Body of pancreas (tissue), 4 donors: ENCODE data around the gene NSMCE1.

Experiments used
- POLR2A ChIP-seq, 3 donors: fragments of 450-650 bp; IDR thresholded peaks; one replicate each; pipeline ENCODE4 v1.6.1; 2016; ENCODE audit warnings: antibody characterized with exemption in 3 of 3, mild to moderate bottlenecking in 2 of 3
- TF ChIP-seq, protein P1 (sequence below), 7 experiments: fragments of 450-650 bp in 4 of 7; fragments of 200-600 bp in 3 of 7; sonication (generic) in 3 of 7; IDR thresholded peaks; one replicate each; pipeline ENCODE4 v1.5.1; 2016 to 2019; ENCODE audit warnings: antibody characterized with exemption in 7 of 7

DNA sequence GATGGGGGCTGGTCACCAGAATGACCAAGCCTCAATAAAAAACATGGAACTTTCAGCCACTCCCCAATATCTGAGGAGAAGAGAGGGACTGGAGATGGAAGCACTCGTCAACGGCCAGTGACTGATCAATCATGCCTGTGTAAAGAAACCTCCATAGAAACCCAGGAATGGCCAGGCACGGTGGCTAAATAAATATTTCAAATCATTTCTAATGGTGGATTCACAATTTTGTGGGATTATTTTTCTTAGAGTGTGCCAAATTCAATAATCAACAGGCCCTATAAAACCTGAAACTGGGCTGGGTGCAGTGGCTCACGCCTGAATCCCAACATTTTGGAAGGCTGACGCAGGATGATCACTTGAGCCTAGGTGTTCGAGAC is 16.4 kb downstream of the NSMCE1 start:
- TF ChIP-seq, protein P1, sequence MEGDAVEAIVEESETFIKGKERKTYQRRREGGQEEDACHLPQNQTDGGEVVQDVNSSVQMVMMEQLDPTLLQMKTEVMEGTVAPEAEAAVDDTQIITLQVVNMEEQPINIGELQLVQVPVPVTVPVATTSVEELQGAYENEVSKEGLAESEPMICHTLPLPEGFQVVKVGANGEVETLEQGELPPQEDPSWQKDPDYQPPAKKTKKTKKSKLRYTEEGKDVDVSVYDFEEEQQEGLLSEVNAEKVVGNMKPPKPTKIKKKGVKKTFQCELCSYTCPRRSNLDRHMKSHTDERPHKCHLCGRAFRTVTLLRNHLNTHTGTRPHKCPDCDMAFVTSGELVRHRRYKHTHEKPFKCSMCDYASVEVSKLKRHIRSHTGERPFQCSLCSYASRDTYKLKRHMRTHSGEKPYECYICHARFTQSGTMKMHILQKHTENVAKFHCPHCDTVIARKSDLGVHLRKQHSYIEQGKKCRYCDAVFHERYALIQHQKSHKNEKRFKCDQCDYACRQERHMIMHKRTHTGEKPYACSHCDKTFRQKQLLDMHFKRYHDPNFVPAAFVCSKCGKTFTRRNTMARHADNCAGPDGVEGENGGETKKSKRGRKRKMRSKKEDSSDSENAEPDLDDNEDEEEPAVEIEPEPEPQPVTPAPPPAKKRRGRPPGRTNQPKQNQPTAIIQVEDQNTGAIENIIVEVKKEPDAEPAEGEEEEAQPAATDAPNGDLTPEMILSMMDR (IDR thresholded peaks at IDR 0.05), result no peak
- TF ChIP-seq POLR2A (IDR thresholded peaks at IDR 0.05), result no peak
